ACC112 (cell line): ENCODE measurements around the gene HS2ST1.

Experiments
- H2AFZ ChIP-seq: fragments of 200-600 bp; sonication (generic); one replicate; pipeline ENCODE4 v1.6.0; 2017; ENCODE audit warnings: antibody characterized with exemption, low read length; ENCODE audit not compliant: unreplicated experiment
- H3K27ac ChIP-seq: fragments of 200-600 bp; sonication (generic); 2 replicates; pipeline ENCODE4 v1.5.1; 2014; ENCODE audit warnings: low read depth, mild to moderate bottlenecking, antibody characterized with exemption, low read length, moderate library complexity
- H3K27me3 ChIP-seq: fragments of 200-600 bp; sonication (generic); 2 replicates; pipeline ENCODE4 v1.6.1; 2014; ENCODE audit warnings: mild to moderate bottlenecking, antibody characterized with exemption, low read length, moderate library complexity, mixed read lengths; ENCODE audit not compliant: insufficient read depth
- H3K36me3 ChIP-seq: fragments of 200-600 bp; sonication (generic); 2 replicates; pipeline ENCODE4 v1.6.1; 2016; ENCODE audit warnings: mild to moderate bottlenecking, antibody characterized with exemption, low read length, moderate library complexity, mixed read lengths; ENCODE audit not compliant: insufficient read depth
- H3K4me1 ChIP-seq: fragments of 200-600 bp; sonication (generic); one replicate; pipeline ENCODE4 v1.6.1; 2016; ENCODE audit warnings: low read length, mixed read lengths; ENCODE audit not compliant: insufficient read depth, unreplicated experiment, control insufficient read depth
- H3K4me3 ChIP-seq: fragments of 200-600 bp; sonication (generic); 2 replicates; pipeline ENCODE4 v1.5.1; 2014; ENCODE audit warnings: mild to moderate bottlenecking, low read depth, low read length
- H3K79me2 ChIP-seq: fragments of 200-600 bp; sonication (generic); one replicate; pipeline ENCODE4 v1.6.0; 2016; ENCODE audit warnings: low read length; ENCODE audit not compliant: control insufficient read depth, unreplicated experiment, insufficient read depth

Gene HS2ST1

GRCh38 chr1:87121711-87122163, 207.3 kb downstream of the HS2ST1 start:
- H2AFZ ChIP-seq: no peak overlapping the region

GRCh38 chr1:87122243-87122642, 207.8 kb downstream of the HS2ST1 start:
- Histone ChIP-seq H3K4me3 (no peak overlapping the region), H2AFZ (no peak overlapping the region), H3K4me1 (no peaks in the 10 kb centered on the region), H3K36me3 (no peaks in the 10 kb centered on the region), H3K27me3 (no peaks in the 10 kb centered on the region), H3K79me2 (no peaks in the 10 kb centered on the region), H3K27ac (no peak overlapping the region)

More at GRCh38 chr1:87121711-87122163, 207.3 kb downstream of the HS2ST1 start:
- H3K27me3 ChIP-seq: no peaks in the 10 kb centered on the region
- no peaks in the 10 kb centered on the region for H3K79me2 ChIP-seq
- no peak overlapping the region for H3K27ac ChIP-seq
- no peaks in the 10 kb centered on the region for H3K36me3 ChIP-seq
- H3K4me1 ChIP-seq: no peaks in the 10 kb centered on the region
- H3K4me3 ChIP-seq: no peak overlapping the region

GRCh38 chr1:87123610-87124009, 209.2 kb downstream of the HS2ST1 start:
- H3K4me1 ChIP-seq: no peaks in the 10 kb centered on the region
- H2AFZ ChIP-seq: no peak overlapping the region
- H3K79me2 ChIP-seq: no peaks in the 10 kb centered on the region
- no peaks in the 10 kb centered on the region for H3K36me3 ChIP-seq
- no peaks in the 10 kb centered on the region for H3K27me3 ChIP-seq
- no peak overlapping the region for H3K27ac ChIP-seq
- H3K4me3 ChIP-seq: no peak overlapping the region

DNA sequence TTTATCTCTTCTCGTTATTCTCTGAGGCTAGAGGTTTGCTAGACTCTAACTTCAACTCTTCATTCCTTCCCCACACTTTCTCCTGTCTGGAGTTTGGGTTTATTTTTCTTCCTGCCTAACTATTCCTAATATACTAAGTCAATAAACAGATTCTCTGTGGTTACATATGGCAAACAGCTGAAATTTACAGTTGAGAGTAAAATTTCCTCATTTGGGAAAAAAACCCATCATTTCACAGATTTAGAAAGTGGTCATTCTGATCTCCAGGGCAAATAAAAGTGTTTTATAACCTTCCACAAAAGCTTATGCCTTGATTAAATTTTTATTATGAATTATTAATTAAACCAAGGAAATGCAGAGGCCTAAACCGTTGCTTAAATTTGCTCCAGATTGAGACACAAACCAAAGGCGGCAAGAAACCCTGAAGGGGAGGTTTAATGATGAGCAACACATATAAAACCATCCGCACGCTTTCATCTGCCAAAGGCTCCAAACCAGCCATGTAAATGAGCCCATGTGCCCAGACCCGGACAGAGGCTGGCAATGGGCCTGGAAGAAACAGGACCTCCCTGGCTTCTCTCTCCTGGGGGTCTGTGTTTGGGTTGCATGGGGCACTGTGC, 212.6 kb downstream of the HS2ST1 start:
- no peaks in the 10 kb centered on the region for H3K27me3 ChIP-seq
- H3K4me3 ChIP-seq: no peak overlapping the region
- no peak overlapping the region for H3K27ac ChIP-seq
- no peaks in the 10 kb centered on the region for H3K36me3 ChIP-seq
- no peaks in the 10 kb centered on the region for H3K79me2 ChIP-seq
- no peak overlapping the region for H2AFZ ChIP-seq
- H3K4me1 ChIP-seq: no peaks in the 10 kb centered on the region

DNA sequence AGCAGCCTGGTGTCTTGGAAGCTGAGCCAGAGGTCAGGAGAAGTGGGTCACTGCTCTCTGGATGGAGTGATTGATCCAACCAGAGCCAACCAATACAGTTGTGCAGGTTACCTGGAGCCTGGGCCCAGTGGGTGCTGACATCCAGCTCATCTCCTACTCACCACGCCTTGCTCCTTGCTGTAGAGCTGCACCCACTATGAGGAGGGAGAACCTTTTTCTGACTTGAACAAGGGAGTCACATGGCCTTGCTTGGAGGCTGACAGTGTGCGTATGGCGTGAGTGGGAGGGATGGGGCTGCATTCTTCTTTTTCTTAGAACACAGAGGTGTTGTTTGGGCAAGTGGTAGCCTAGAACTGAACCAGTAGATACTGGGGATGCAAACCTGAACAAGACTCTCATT, 213.1 kb downstream of the HS2ST1 start:
- H3K27me3 ChIP-seq: no peaks in the 10 kb centered on the region
- H3K27ac ChIP-seq: no peak overlapping the region
- H2AFZ ChIP-seq: no peak overlapping the region
- no peaks in the 10 kb centered on the region for H3K4me1 ChIP-seq
- no peak overlapping the region for H3K4me3 ChIP-seq
- no peaks in the 10 kb centered on the region for H3K36me3 ChIP-seq
- H3K79me2 ChIP-seq: no peaks in the 10 kb centered on the region

DNA sequence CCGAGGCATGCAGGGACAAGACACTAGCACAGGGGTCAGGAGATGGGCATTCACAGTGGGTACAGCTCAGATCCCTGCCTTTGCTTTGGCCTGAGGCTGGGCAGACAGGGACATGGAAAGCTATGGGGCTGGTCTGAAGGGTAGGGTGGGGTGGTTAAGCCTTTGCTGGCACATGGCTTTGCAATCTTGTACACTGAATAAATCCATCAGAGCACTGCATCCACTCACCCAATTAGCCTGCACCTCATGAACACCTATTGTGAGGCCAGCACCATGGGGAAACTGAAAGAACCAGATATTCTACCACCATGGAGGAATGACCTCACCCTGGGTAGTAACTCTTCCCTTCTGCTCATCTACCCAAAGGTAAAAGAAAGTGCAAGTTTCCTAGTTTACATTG, 214.6 kb downstream of the HS2ST1 start:
- Histone ChIP-seq H3K4me3 (no peak overlapping the region), H3K79me2 (no peaks in the 10 kb centered on the region), H3K4me1 (no peaks in the 10 kb centered on the region), H3K36me3 (no peaks in the 10 kb centered on the region), H2AFZ (no peak overlapping the region), H3K27me3 (no peaks in the 10 kb centered on the region), H3K27ac (no peak overlapping the region)

DNA sequence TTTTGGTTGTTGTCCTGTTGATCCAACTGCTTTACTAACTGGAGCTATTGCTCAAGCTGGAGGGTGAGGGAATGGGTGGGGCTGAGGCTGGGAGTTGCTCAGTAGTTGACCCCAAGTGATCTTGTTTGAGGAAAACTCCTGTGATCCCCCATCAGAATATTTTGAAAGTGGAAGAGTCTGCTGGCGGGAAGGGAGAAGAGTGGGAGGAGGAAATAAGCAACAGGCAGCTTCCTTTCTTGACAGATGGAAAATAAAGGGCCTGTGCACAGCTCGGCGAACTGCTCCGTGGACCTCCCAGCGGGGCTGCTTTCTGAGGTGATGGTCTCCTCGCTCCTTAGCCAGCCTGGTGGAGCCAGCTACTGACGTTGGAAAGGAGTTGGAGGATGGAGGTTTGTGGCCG, 215.2 kb downstream of the HS2ST1 start:
- H3K27me3 ChIP-seq: no peaks in the 10 kb centered on the region
- H3K27ac ChIP-seq: no peak overlapping the region
- no peaks in the 10 kb centered on the region for H3K79me2 ChIP-seq
- no peak overlapping the region for H3K4me3 ChIP-seq
- H3K4me1 ChIP-seq: no peaks in the 10 kb centered on the region
- no peaks in the 10 kb centered on the region for H3K36me3 ChIP-seq
- no peak overlapping the region for H2AFZ ChIP-seq

GRCh38 chr1:87130438-87130837, 216.0 kb downstream of the HS2ST1 start:
- Histone ChIP-seq H3K27me3 (no peaks in the 10 kb centered on the region), H3K79me2 (no peaks in the 10 kb centered on the region), H2AFZ (no peak overlapping the region), H3K4me1 (no peaks in the 10 kb centered on the region), H3K4me3 (no peak overlapping the region), H3K27ac (no peak overlapping the region), H3K36me3 (no peaks in the 10 kb centered on the region)

DNA sequence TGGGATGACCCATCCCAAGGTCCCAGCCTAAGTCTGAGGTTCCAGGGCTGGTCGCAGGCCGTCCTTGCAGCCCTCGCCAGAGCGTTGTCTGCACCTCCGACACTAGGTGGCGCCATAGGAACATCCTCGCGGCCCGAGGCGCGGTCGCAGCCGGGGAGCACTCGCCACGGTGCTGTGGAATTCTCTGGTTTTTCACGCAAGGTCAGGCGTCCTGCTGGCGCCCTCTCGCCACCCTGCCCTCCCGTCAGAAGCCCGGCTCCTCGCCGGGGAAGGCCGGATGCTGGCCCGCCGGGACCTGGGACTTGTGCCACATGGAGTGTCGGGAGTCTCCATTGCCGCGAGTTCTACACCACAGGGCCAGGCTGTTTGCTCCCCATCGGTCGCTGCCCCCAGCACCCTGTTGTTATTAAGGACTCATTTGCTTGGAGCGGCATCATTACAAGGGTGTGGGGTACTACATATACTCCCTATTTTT, 217.4 kb downstream of the HS2ST1 start:
- Histone ChIP-seq H3K36me3 (no peaks in the 10 kb centered on the region), H3K4me3 (peak overlapping the region; percentile 78), H3K27ac (no peak overlapping the region), H2AFZ (peak overlapping the region; percentile 89), H3K27me3 (no peaks in the 10 kb centered on the region), H3K4me1 (no peaks in the 10 kb centered on the region), H3K79me2 (no peaks in the 10 kb centered on the region)

- no peak overlapping the region for H3K27ac ChIP-seq
- no peaks in the 10 kb centered on the region for H3K4me1 ChIP-seq
- no peaks in the 10 kb centered on the region for H3K27me3 ChIP-seq
- H3K79me2 ChIP-seq: no peaks in the 10 kb centered on the region
- H3K36me3 ChIP-seq: no peaks in the 10 kb centered on the region
- peak overlapping the region; percentile 89 for H2AFZ ChIP-seq
- peak overlapping the region; percentile 78 for H3K4me3 ChIP-seq
Measured at GRCh38 chr1:87132284-87132870, 217.9 kb downstream of the HS2ST1 start.

DNA sequence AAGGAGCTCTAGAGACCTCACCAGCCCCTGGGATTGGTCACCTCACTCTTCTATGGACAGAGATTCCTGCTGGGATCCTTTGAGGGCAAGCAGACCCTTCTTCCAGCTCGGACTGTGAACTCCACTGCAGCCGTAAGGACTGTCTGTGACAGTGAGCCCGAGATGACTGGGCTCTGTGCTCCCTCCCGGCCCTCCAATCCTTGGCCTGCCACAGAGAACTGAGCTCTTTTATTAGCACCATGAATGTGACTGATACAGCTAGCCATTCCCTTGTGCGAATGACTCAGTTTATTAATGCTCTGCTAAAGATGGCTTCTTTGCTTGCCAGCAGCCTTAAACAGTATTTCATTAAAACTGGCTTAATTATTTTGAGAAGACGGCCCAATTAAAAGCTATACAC, 219.6 kb downstream of the HS2ST1 start:
- no peak overlapping the region for H3K27ac ChIP-seq
- no peaks in the 10 kb centered on the region for H3K27me3 ChIP-seq
- H3K36me3 ChIP-seq: no peaks in the 10 kb centered on the region
- H3K79me2 ChIP-seq: no peaks in the 10 kb centered on the region
- no peak overlapping the region for H3K4me3 ChIP-seq
- H2AFZ ChIP-seq: no peak overlapping the region
- H3K4me1 ChIP-seq: no peaks in the 10 kb centered on the region
